CD4-positive, alpha-beta T cell treated with Interferon alpha-2 for 1 hour (primary cell): ENCODE results near the gene OR52W1.

Experiments used
- DNase-seq, 2 donors: peaks; one replicate each; pipeline ENCODE4 v3.0.0-alpha.2; 2020 to 2022

OR52W1 gene, protein sequence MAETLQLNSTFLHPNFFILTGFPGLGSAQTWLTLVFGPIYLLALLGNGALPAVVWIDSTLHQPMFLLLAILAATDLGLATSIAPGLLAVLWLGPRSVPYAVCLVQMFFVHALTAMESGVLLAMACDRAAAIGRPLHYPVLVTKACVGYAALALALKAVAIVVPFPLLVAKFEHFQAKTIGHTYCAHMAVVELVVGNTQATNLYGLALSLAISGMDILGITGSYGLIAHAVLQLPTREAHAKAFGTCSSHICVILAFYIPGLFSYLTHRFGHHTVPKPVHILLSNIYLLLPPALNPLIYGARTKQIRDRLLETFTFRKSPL

DNA sequence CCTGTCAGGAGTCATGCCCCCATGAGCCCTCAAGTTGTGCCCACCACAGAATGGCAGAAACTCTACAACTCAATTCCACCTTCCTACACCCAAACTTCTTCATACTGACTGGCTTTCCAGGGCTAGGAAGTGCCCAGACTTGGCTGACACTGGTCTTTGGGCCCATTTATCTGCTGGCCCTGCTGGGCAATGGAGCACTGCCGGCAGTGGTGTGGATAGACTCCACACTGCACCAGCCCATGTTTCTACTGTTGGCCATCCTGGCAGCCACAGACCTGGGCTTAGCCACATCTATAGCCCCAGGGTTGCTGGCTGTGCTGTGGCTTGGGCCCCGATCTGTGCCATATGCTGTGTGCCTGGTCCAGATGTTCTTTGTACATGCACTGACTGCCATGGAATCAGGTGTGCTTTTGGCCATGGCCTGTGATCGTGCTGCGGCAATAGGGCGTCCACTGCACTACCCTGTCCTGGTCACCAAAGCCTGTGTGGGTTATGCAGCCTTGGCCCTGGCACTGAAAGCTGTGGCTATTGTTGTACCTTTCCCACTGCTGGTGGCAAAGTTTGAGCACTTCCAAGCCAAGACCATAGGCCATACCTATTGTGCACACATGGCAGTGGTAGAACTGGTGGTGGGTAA, at the start of gene OR52W1:
OR52W1 (plus strand) TSS at position 51 of the 637 bp plus-strand sequence; CDS start at position 51, 0 bp downstream.
- no peak for DNase-seq

DNA sequence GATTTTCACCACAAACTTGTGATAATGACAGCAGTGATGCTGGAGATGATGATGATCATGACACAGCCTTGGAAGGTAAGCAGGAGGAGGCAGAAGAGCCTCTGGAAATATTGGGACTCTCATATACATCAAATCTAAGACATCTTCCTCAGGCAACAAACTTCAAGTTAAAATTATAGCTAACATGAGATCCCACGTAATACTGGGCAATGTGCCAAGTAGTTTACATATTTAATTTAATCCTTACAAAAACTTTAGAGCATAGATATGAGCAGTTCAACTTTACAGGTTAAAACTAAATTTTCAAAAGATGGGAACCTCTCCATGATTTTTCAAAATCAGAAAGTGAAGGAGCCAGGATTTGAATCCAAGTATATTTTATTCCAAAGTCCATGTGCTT, 47.9 kb upstream of the OR52W1 start:
- no peak for DNase-seq

DNA sequence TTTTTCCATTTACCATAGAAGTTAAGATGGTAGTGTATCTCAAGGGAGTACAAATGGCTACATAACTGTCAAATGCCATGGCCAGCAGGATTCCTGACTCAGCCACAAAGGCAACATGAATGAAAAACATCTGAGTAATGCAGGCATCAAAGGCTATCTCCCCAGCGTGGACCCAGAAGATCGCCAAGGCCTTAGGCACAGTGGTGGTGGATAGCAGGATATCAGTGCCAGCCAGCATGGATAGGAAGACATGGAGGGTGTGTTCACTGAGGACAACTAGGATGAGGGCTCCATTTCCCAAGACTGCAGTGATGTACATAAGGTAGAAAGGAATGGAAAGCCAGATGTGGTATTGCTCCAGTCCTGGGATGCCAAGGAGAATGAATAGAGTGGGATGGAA, 46.9 kb upstream of the OR52W1 start:
- DNase-seq = no peak

DNA sequence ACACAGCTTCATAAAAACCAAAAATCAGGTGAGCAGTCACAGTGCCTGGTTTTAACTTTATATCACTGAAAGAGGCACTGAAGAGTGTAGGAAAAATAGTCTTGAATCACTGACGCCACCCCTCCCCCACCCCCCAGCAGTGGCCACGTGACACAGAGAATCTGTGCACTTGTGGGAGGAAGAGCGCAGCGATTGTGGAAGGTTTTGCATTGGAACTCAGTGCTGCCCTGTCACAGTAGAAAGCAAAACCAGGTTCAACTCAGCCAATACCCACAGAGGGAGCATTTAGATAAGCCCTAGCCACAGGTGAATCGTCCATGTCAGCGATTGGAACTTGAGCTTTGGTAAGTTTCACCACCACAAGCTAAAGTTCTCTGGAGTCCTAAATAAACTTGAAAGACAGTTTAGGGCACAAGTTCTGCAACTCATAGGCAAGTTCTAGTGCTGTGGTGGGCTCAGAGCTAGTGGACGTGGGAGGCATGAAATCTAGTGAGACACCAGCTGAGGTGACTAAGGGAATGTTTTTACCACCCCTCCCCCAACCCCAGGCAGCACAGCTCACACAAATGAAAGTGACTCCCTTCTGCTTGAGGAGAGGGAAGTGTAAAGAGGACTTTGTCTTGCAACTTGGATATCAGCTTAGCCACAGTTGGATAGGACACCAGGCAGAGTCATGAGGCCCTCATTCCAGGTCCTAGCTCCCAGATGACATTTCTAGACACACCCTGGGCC, 42.2 kb upstream of the OR52W1 start:
- DNase-seq = no peak

DNA sequence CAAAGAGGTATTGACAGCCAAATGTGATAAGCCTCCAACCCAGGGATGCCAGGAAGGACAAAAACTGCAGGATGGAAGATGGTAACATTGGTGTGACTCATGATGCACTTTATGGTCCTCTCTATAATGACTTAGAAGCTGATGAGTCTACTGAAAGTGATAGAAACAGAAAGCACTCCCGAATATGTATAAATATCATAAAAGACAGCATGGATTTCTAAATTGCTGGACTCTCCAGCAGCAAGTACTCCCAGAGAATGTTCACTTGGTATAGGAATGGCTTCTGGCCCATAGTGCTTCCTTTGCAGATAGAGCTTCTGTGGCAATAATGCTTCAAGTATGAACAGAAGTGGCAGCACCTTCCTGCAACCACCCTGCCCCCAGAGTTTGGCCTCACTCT, 28.8 kb upstream of the OR52W1 start, which contains the start of gene OR52B2:
OR52B2 (minus strand) TSS at position 101 of the 400 bp plus-strand sequence; CDS start at position 101, 0 bp downstream.
- no peak for DNase-seq

DNA sequence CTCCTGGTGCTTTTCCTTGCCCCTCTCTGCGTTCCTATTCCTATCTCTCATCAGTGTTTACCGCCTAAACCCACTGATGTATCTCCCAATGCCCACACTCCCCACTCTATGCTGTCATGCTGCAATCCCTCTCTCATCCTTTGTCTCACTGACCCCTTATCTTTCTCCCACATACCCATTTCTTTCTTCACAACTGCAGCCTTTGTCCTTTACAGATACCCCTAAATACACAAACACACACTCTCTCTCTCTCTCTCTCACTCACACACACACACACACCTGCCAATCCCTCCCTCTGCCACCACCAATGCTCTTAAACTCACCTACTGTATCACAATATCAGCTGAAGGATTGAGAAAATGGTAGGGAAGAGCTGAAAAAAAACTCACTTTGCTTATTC, 23.6 kb upstream of the OR52W1 start:
- no peak for DNase-seq

DNA sequence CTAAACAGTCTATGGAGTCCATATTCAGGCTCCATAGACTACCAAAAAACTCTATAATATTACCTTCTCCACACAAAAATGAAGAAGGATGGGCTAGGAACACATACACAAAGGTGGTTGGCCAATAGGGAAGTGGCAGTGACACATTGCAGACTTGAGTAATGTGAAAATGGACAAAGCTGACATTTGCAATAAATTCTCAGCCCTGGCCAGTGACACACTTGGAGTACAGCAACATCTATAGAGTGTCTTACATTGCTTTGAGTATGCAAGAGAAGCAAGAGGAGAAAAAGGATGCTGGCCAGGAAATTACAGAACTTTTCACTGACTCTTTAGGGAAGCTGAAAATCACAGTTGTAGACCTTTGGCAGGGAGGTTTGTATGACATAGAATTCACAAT, 7.3 kb upstream of the OR52W1 start:
- DNase-seq = peak in 1 of 2 donors; percentile 24

DNA sequence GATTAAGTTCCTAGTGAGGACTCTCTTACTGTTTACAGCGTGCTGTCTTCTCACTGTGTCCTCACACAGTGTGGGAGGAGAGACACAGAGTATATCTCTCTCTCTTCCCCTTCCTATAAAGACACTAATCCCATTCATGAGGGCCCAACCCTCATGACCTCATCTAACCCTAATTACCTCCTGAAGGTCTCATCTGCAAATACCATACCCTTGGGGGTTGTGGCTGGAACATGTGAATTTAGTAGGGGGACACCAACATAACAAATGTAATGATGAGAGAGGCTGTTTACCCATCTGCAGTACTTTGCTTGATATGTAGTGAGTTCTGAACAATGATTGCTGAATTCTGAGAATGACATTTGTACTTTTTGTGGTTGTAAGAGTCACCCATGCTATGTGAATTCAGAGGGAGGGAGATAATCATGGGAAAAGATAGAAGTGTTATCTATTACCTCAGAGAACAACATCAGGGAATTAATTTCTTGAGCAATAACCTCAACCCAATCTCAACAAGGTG, 4.9 kb upstream of the OR52W1 start:
- DNase-seq = no peak

DNA sequence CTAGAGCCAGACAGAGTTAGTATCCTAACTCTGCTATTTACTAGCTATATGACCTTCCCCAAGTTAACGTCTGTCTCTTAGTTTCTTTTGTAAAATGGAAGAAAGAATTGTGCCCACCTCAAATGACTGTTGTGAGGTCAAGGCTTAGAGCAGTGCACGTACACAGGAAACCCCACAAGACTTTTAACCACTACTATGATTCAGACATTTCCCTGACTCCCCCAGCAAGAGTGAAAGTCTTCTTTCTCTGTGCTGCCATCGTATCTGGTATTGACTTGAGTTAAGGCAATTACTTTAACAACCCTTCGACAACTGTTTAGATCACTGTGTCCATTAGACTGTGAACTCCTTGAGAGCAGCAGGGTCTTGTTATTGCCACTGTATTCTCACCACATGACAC, 2.6 kb upstream of the OR52W1 start:
- DNase-seq = peak in 1 of 2 donors; percentile 13

DNA sequence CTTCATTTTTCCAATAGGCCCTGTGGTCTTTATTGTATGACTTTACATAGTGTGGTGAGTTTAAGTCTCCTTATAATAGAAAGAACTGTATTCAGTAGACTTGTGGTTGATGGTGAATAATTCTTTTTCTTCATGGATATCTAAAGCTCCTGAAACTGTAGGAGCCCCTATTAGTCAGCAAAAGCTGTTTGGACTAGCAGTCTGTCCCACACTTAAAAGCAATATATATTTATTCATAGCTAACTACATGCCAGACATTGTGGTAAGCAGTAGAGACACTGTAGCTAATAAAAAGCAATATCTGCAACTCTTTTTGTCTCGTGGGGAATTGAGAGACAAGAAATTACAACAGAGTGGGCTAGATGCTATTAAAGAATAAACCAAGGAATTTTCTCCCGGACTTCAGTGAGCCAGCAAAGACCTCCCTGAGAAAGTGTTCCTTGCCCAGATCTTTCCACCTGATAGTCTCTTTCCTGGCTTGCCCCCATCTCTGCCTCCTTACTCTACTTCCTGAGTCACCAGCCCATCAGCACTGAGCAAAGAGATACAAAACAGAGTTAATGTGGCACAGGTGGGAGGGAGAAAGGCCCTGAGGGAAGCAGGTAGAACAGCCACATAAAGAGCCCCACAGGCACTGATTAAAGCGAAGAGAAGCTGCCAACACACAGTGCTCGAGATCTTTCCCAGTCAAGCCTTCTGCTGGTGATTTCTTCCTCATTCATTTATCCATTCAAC, 1.4 kb upstream of the OR52W1 start:
- DNase-seq = no peak

DNA sequence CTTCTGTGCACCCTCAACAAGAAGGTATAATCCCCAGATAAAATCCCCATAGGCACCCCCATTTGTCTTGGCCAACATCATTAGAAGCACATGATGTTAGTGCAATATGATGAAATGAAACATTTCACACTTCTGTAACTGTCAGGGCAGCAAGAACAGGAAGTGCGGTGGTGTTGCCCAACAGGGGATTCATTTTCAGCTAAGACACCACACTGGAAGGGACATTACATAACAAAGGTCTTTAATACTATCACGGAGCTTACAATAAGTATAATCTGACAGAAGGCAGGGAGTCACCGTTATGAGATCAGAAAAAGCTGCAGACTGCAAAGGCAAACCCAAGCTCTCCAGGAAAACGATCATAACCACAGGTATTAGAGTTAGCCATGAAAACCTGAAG, 2.0 kb downstream of the OR52W1 start:
- DNase-seq = peak; percentile 52 to 76

DNA sequence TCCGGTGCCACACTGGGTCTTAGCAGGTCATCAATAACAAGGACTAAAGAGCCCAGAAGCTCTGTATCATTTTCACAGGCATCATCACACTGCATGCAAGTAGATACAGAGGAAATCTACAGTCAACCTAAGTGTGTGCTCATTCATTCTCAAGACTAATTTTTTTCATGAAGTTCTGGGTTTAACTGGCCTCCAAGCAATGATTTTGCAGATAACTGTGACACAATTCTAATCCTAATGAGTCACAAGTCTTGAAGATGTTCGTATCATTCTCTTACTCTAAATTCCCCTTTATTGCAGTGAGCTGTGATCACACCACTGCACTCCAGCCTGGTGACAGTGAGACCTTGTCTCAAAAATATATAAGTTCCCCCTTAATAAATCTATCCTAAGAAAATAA, 2.5 kb downstream of the OR52W1 start:
- peak in 1 of 2 donors; percentile 10 for DNase-seq

DNA sequence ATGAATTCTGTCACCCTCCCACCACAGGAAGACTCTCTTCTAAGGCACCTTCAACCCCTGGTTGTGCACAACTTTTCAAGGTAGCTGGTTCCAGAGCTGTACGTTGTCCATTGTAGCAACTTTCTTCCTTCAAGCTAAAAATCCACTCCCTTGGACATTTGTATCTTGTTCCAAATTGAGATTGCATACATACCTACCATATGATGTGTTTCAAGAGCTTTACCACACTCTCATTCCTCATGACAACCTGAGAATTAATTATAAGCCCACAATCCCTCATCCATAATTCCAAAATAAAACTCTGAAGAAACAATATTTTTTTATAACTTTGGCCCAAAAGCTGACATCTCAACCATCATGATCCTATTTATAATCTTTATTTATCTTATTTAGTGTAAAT, 3.0 kb downstream of the OR52W1 start:
- DNase-seq = no peak

DNA sequence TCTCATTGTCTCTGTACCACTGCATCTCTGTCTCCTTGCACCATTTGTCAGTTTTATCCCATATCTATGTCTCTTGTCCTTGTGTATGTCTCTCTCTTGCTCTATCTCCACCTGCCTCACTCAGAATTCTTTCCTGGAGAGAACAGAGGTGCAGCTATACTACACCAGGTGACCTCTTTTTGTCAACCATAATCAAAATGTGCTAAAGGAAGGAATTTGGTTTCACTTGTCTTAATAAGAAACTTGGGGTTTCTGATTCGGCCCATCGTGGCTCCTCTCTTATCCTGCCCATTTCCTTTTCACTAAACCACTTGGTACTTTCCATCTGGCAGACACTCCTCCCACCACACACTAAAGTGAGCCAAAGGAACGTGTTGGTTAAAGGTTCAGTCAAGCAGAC, 4.3 kb downstream of the OR52W1 start:
- DNase-seq = peak in 1 of 2 donors; percentile 47

DNA sequence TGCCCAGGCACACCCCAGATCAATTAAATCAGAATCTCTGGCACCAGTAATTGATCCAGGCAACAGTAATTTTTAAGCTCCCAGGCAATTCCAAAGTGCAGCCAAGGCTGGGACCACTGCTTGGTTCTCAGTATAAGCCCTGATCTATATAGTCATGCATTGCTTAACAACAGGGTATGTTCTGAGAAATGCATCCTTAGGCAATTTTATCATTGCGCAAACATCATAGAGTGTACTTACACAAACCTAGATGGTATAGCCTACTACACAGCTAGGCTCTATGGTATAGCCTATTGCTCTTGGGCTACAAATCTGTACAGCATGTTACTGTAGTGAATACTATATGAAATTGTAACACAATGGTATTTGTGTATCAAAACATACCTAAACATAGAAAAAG, 5.7 kb downstream of the OR52W1 start:
- DNase-seq = no peak

DNA sequence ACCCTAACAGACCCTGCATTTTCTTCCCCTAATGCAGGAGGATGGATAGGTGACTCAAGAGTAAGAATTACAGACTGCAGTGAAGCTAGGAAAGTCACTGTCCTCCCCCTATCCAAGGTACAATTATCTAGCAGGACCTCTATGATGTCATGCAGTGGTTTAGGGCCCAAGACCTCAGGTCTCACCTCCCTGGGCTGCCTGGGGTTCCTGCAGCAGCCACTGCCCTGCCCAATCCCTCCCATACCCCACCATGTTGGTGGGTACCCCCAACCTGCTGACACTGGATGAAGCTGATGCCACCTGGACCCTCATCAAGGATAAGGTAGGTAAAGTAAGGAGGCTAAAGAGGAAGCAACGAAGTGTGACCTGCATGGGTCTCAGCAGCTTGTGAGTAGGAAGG, 6.3 kb downstream of the OR52W1 start, which contains the start of gene C11orf42:
C11orf42 (plus strand) TSS at position 192 of the 400 bp plus-strand sequence; CDS start at position 251, 59 bp downstream.
- no peak for DNase-seq

DNA sequence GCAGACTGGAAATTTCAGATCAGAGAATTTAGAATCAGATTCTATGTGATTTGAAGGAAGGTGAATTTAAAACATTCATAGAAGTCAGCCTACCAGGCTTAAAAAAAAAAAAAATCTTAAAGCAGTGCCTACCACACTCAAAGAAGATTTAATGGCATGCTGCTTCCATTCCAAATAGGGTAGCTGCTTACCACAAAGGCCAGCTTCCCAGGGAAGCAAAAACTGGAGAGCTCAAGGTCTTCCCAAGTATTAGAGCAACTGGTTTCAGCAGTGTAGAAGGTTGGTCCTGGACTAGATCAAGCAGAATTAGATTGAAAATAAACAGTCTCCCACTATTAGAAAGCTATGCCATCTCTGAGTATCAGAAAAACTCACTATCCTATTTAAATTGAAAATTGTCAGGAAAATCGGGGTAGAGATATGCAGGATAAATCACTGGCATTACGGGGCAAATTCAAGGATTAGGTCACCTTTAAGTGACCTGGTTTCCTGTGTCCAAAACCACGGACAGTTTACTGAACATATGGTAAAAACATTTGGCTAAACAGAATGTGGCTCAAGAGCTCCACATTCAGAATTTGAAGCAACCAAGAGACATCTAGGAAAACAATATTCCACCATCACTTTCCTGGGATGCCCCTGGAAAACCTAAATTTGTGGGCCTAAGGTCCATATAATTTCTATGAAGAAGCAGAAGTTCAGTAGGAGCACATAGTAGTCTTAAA, 7.6 kb downstream of the OR52W1 start:
- DNase-seq = no peak

DNA sequence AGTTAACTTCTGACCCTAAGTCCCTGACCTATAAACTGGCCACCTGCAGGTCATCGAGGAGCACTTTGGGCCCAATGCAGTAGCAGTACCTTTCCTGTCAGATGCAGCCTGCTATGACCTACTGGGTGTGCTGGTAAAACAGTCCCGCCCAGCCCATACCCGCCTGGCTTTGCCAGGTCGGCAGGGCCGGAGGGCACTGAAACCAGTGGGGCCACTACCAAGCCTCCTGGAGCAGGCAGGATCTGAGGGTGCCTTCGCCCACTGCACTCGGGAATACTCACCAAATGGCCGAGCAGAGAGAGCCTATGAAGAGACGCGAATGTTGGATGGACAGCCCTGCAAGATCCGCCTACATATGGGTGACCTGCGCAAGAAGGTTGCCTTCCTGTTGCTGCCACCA, 10.8 kb downstream of the OR52W1 start:
- DNase-seq = no peak

DNA sequence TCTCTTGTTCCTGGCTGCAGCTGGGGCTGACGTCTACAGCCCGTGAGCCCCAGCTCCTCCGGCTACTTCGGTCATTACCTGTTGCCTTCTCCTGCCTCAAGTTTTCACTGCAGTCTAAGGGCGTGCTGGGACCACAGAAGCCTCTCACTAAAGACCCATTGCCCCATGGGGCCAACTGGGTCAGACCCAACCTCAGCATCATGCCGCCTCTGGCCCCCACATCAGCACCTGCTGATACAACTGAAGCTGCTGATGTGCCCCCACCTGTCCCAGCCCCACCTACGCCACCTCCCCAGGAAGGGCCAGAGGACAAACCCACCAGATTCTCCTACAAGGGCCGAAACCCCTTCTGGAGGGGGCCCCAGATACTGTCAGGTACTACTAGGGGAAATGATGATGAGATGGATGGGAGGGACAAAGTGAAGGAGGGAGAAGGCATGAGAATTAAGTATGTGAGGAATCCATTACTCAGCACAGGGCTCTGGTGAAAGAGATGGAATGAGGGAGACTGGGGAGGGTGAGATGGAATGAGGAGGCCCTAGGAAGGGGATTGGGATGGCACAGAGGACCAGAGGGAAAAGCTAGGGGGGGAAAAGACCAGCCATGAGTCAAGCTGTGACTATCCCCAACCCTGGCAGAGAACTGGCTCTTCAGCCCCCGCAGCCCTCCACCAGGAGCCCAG, 11.4 kb downstream of the OR52W1 start:
- DNase-seq = no peak

DNA sequence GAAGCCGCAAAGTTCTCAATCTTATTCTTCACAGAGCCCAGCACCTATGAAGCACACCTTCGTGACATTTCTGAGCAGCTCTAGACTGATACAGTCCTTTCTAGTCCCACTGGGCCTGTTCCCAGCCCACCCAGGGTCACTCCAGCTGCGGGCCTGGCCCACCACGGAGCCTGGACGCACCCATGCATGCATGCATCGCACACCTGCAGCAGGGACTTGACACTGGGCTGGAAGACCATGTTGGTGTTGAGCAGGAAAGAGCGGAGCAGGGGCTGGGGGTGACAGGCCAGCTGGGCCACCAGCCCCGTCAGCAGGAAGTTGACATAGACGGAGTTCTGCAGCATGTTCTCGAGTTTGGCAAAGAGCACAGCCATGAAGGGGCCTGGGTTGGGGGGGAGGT, 15.5 kb downstream of the OR52W1 start:
- DNase-seq = no peak

DNA sequence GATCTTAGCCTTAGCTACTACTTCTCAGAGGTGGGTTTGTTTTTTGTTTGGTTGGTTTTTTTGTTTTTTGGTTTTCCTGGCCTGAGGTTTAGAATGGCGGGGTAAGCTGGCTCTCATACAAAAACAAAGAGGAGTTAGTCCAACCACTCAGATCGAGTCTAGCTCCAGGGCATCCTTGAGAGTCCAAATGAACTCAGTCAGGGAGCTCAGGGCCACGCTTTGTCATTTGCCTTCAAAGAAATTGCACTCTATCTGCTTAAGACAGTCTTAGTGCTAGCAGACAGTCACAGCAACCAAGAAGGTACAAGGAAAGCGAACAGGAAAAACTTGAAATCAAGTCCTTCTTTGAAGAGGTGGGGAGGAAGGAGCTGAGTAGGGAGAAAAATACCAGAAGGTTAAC, 17.5 kb downstream of the OR52W1 start:
- no peak for DNase-seq
